22Rv1 (cell line): ENCODE data around the gene TPRG1.
A peak's percentile ranks its signal among the peaks of the same experiment; 100 is the strongest.

Experiments used
- H3K27ac ChIP-seq: fragments of 450-650 bp; 2 replicates; pipeline ENCODE4 v1.5.1; 2017
- CTCF ChIP-seq: fragments of 450-650 bp; IDR thresholded peaks from 2 replicates; pipeline ENCODE4 v1.5.1; 2017; ENCODE audit warnings: mild to moderate bottlenecking
- ZFX ChIP-seq: fragments of 450-650 bp; IDR thresholded peaks from 2 replicates; pipeline ENCODE4 v1.6.1; 2017; ENCODE audit warnings: antibody characterized with exemption, borderline replicate concordance

Gene TPRG1

GRCh38 chr3:189171707-189172106 lies at the start of gene TPRG1:
TPRG1 (plus strand) TSS chr3:189171971; CDS start chr3:189207385, 35,414 bp downstream.
- TF ChIP-seq CTCF (no peak), ZFX (no peak)
- no peak within 1 kb of the TSS for H3K27ac ChIP-seq

- H3K27ac ChIP-seq: no peak overlapping the region
- TF ChIP-seq CTCF: no peak
- TF ChIP-seq ZFX: no peak
These were observed 49.7 kb upstream of the TPRG1 start for GRCh38 chr3:189122110-189122509.

GRCh38 chr3:189122526-189123205 lies 49.1 kb upstream of the TPRG1 start:
- H3K27ac ChIP-seq: no peak overlapping the region
- TF ChIP-seq CTCF (no peak), ZFX (no peak)

GRCh38 chr3:189123595-189124387 lies 48.0 kb upstream of the TPRG1 start:
- TF ChIP-seq CTCF (no peak), ZFX (no peak)
- peak overlapping the region; percentile 5 for H3K27ac ChIP-seq

GRCh38 chr3:189132231-189132671 lies 39.5 kb upstream of the TPRG1 start:
- no peak overlapping the region for H3K27ac ChIP-seq

GRCh38 chr3:189132839-189133238 lies 38.9 kb upstream of the TPRG1 start:
- H3K27ac ChIP-seq: no peak overlapping the region
- TF ChIP-seq CTCF (no peak), ZFX (no peak)

More at GRCh38 chr3:189132231-189132671, 39.5 kb upstream of the TPRG1 start:
- TF ChIP-seq CTCF (no peak), ZFX (no peak)

- TF ChIP-seq CTCF (no peak), ZFX (no peak)
- H3K27ac ChIP-seq: no peak overlapping the region
These were observed 38.0 kb upstream of the TPRG1 start for GRCh38 chr3:189133768-189134167.
